GM21526 (cell line): ENCODE measurements around the gene SYNDIG1L.
"Not testable (repeated sequence)": the region's sequence is repeated elsewhere in the genome, so short reads cannot be mapped to it uniquely, and the experiment has no call there.

ENCODE experiments used
- ATAC-seq: cut with Tn5 transposase; IDR thresholded peaks from one replicate; pipeline ENCODE4 v1.9.1; 2021; ENCODE audit warnings: moderate library complexity; ENCODE audit not compliant: unreplicated experiment, low FRiP score

The SYNDIG1L gene

GRCh38 chr14:74426202-74426582 lies at the start of gene SYNDIG1L:
SYNDIG1L (minus strand) TSS chr14:74426210; CDS start chr14:74409744, 16,466 bp downstream.
- ATAC-seq, result no peak

- ATAC-seq, result no peak
These were observed 49.7 kb upstream of the SYNDIG1L start for GRCh38 chr14:74475678-74476077.

GRCh38 chr14:74474376-74474775 lies 48.4 kb upstream of the SYNDIG1L start:
- no peak for ATAC-seq

GRCh38 chr14:74472601-74473000 lies 46.6 kb upstream of the SYNDIG1L start:
- ATAC-seq, result no peak

GRCh38 chr14:74469548-74470518 lies 43.8 kb upstream of the SYNDIG1L start:
- ATAC-seq, result no peak

GRCh38 chr14:74468513-74468912 lies 42.5 kb upstream of the SYNDIG1L start:
- no peak for ATAC-seq

GRCh38 chr14:74465335-74465734 lies 39.3 kb upstream of the SYNDIG1L start:
- no peak for ATAC-seq

GRCh38 chr14:74464785-74465184 lies 38.8 kb upstream of the SYNDIG1L start:
- ATAC-seq, result no peak

GRCh38 chr14:74463697-74464096 lies 37.7 kb upstream of the SYNDIG1L start:
- no peak for ATAC-seq

GRCh38 chr14:74462993-74463392 lies 37.0 kb upstream of the SYNDIG1L start:
- no peak for ATAC-seq

- ATAC-seq, result no peak
These were observed 34.0 kb upstream of the SYNDIG1L start for GRCh38 chr14:74459976-74460375.

- ATAC-seq, result no peak
These were observed 33.4 kb upstream of the SYNDIG1L start for GRCh38 chr14:74459289-74459946.

GRCh38 chr14:74457565-74457895 lies 31.5 kb upstream of the SYNDIG1L start:
- ATAC-seq, result no peak

- ATAC-seq, result no peak
These were observed 30.9 kb upstream of the SYNDIG1L start for GRCh38 chr14:74456684-74457564.

- not testable (repeated sequence) for ATAC-seq
These were observed 28.4 kb upstream of the SYNDIG1L start for GRCh38 chr14:74454397-74454796.

GRCh38 chr14:74444866-74445265 lies 18.9 kb upstream of the SYNDIG1L start:
- no peak for ATAC-seq

- no peak for ATAC-seq
These were observed 16.7 kb upstream of the SYNDIG1L start for GRCh38 chr14:74442757-74443156.

- ATAC-seq, result no peak
These were observed 15.1 kb upstream of the SYNDIG1L start for GRCh38 chr14:74441113-74441512.

- no peak for ATAC-seq
These were observed 12.4 kb upstream of the SYNDIG1L start for GRCh38 chr14:74438351-74438915.

- ATAC-seq, result no peak
These were observed 11.6 kb upstream of the SYNDIG1L start for GRCh38 chr14:74437496-74438053.
